Suppressor macrophage treated with lipopolysaccharide for 4 hours (primary cell): ENCODE results near the gene PTPRN2.

Experiments used
- DNase-seq: peaks from one replicate; pipeline ENCODE4 v3.0.0-alpha.2; 2020

PTPRN2 gene

DNA sequence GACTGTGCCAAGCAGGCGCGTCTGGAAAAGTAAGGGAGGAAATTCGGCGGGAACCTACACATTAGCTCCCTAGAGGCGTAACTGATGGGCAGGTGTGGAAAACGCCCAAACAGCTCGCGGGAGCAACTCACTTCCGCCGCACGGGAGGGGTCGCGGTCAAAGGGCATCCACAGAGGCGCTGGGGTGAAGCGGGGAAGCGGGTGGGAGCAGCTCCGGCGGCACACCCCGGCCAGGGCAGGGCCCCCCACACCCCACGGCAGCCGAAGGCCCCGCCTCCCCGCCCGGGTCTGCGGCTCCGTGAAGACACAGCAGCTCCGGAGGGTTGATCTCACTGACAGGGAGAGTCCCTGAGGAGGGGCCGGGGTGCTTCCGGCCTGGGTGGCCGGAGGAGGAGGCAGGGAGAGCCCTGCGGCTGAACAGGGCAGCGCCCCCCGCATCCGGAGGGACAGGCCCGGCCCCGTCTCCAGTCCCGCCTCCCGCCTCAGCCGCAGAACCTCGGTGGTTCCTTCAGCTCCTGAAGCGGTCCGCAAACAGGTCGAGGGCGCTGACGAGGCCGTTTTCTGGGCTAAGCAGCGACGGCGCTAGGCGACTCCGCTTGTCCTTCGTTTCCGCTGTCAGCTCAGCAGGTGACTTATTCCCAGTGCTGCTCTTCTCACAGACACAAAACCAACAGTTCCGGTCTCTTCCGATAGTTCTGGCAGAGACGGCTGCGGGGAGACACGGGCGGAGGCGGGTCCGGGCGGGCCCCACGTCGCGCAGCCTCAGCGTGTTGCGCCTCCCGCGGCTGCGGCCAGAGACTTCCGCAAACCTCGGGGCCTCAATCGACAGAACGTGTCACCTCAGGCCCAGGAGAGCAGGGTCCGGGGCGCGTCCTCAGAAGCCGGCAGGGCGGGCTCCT is 974.7 kb downstream of the PTPRN2 start:
- DNase-seq = peak; percentile 50

DNA sequence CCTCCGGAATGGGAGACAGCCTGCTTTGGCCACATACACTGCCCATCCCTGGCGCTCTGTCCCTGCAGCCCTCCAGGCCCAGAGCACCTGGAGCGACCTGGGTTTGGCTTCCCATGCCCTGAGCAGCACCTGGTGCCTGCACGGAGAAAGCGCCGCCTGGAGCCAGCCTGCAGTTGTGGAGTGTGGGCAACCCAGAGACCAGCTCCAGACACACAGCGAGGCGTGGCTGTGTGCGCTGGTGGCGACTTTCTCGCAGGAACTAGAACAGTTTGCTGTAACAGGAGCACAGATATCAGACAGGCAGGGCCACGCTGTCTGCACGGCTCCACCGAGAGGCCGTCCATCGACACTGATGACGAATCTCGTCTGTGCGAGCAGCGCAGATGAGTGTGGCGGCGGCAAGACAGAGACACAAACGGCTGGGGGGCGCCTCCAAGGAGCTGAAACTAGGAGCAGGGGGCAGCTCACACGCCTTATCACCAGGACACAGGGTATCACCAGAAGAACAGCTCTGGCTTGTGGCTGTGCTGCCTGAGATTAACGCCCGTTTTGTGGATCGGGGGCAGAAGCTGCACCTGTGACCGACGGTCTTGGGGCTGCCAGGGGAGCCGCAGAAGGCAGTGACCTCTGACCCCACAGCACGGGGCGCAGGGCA is 975.5 kb downstream of the PTPRN2 start:
- no peak for DNase-seq

DNA sequence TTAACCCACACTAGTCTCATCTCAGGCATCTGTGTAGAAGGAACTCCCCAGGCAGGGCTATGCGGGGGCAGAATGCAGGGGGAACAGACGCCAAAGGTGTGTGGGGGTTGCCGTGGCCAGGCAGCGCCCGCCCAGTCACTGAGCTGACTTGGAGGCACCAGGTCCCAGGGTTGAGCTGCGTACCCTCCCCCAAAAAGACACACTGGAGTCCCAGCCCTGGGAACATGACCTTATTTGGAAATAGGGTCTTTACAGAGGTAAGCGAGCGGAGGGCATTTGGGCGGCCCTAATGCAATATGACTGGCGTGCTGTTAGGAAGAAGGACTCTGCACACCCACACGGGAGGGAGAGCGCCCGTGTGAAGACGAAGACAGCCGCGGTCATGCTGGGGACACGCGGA is 976.3 kb downstream of the PTPRN2 start:
- DNase-seq = no peak

DNA sequence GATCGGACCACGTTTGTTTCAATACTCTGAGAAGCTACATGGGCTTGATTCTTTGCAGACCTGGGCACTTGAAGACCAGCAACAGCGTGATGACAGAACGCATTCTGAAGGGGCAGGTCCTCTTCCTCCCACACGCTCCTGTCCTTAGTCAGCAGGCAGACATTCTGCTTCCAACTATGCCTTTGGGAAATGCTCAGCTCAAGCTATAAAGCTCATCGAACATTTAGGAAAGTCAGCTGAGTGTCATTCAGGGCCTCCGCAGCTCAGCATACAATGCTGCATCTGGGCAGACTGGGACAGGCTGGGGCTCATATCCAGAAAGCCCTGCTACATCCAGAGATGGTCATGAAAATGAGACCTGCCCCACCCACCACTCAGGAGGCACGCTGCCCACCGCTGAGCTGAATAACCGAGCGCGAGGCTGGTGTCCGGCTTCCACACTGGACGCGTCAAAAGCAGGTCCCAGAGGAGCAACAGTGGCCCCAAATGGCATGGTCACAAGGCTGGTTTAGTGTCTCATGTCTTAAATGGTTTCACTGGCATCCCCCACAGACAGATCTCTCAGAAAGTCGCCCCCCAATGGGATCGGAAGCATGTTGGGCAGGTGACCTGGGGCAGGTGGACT is 976.8 kb downstream of the PTPRN2 start:
- DNase-seq = no peak

DNA sequence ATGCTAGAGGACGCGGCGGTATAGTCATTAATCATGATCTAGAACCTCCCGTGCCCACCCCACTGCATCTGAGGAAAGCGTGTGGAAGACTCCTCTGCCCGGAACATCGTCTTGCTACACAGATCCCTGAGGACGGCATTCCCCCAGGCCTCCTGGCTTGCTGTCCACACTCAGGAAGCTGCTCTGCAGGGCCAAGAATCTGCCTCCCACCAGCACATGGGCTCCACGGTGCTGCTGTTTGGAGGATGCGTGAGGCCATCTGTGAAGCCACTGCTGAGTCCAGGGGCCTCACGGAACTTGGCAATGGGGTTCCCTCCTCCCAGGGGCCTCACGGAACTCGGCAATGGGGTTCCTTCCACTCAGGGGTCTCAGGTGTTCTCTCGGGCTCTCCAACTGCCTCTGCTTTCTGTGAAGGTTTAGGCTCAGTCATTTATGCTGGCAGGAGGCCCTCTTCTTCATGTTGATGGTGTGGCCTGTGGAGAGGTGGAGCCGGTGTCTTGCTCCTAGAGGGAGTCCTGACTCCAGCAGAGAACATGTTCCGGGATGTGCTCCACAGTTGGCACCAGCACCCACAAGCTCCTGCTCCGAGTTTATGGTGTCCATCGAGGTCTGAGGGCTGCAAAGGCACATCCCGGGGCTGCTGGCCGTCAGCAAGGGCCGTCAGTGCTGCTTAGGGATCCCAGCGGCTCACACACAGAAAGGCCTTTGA is 977.5 kb downstream of the PTPRN2 start:
- DNase-seq = no peak

DNA sequence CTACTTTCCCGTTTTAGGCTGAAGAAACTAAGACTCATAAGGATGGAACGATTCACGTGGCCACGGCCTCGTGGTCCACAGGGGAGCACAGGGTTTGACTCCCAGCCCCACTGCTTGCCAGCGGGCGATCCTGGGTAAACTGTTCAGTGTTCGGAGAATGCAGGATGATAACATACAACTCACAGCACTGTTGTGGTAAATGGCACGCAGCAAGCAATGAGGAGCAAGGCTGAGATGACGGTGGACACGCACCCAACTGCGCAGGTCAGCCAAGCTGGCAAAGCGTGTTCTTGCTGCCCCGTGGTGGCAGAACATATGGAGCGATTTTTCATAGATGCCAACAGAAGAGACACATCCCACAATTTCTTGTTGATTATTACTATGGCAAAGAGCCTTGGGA is 978.1 kb downstream of the PTPRN2 start:
- DNase-seq = no peak

DNA sequence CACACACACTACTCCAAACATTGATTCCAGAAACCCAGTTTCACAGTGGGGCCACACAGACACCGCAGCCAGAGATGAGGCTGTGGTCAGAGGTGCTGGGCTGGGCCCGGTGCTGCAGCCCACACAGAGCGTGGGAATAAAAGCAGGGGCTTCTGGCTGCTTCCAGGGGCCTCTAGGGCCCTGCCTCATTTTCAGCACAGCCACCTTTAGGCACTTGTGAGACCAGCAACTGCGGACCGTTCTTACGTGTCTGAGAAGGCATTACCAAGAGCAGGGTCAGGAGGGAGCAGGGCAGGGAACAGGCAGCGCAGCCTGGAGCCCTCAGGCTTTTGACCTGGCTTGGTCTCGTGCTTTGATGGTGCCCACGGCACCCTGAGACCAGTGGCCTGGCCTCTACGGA is 980.4 kb downstream of the PTPRN2 start:
- DNase-seq = no peak

DNA sequence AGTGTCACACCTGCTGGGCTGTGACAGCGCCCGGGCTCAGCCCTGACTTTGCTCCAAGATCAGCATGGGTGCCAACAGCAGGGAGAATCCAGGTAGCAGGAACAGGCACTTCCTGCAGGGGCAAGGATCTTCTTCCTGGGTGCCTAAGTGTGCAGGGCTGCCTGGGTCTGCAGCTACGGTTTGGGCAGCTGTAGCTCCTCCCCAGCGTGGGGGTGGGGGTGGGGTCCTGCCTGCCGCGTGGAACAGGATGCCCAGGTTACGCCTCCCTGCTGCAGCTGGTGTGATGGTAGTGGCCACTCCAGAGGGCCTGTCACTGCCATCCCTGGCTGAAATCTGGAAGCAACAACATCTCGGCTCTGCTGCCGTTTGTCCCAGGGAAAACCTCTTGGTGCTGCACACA is 981.5 kb downstream of the PTPRN2 start:
- no peak for DNase-seq

DNA sequence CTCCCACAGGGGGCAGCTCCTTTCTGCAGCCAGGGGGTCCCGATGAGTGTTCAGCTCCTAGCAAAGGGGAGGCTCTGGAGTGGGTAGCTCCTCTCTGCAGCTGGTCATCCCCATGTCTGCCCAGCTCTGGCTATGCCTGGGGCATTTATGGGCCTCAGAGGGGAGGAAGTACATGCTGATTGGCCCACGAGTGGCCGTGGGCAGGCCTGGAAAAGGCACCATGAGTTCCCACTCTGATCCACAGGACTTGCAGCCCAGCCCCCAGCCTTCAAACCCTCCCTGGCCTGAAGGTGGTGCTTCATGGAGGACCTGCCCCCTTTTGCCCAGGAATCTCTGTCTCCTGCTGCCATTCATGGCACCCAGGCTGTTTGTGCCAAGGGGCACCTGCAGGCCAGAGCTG is 982.0 kb downstream of the PTPRN2 start:
- DNase-seq = no peak

DNA sequence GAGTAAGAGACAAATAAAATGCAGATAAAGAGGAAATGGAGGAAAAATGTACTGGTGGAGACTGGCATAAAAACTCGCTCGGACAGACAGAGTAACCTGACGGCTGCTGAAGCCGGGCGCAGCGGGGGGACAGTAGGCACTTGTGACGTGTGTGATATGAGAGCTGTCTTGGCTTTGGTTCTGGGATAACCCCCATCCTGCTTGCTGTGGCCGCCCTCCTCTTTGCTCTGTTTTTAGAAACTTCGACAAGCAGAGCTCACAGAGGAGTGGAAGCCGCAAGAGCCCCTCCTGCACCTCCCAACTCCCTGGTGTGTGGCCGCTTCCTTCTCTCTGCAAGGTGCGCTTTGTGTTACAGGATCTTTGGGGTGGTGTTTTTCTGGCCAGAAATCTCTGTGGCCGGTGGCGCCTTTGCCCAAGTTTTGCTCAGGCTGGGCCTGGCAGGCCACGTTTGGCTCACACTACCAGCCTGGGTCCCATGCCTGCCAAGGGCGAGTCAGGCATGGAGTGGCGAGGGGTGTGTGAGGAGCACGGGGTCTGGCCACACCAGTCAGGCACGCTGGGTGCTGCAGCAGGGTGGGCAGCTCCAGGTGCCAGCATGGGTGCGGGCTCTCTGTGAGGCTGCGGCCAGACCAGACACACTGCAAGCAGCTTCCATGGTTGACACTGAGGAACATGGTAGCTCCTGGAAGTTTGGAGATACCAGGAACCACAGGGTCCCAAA is 982.8 kb downstream of the PTPRN2 start:
- no peak for DNase-seq

DNA sequence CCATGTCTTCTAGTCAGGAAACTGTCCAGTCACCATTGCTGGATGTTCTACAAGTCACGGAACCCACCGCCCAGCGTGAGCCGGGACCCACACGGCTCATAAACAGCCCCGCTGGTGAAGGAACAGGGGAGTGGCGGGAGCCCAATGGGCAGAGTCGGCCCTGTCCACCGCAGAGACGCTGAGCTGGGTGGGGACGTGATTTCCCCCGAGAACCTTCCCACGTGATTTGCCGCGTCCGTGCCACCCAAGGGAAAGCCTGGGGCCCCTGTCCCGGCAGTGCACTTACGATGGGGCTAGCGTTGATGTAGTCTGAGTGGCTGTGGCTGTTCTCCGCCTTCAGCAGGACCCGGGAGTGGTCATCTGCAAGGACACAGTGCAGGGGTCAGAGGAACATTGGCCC is 983.9 kb downstream of the PTPRN2 start:
- DNase-seq = no peak

DNA sequence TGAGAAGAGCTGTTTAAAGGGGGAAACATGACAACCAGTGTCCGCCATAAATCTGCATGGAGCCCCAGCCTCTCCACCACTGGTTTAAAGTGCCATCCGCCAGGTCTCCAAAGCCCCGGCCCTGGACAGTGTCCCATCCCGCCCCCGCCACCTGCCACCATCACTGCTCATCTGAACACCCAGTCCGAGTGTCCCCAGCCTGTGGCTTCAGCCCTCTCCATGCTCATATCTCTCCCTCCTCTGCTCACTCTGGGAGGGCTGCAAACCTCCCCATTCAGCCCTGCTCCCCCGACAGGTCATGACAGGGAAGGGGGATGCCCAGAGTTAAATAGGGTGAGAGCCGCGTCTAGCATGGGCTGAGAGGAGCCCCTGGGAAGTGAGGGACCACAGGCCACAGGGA is 984.6 kb downstream of the PTPRN2 start:
- no peak for DNase-seq

DNA sequence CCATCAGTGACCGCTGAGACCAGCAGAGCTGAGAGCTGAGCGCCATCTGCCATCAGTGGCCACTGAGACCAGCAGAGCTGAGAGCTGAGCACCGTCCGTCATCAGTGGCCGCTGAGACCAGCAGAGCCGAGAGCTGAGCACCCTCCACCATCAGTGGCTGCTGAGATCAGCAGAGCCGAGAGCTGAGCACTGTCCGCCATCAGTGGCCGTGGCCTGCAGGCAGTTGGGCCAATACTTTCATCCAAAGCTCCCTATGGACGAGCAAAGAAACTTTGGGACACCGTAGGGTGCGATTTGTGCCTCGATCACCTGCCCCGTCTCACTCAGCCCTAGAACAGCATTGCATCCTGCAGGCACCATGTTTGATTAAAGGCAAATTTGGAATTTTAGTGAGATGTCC is 985.0 kb downstream of the PTPRN2 start:
- DNase-seq = no peak

DNA sequence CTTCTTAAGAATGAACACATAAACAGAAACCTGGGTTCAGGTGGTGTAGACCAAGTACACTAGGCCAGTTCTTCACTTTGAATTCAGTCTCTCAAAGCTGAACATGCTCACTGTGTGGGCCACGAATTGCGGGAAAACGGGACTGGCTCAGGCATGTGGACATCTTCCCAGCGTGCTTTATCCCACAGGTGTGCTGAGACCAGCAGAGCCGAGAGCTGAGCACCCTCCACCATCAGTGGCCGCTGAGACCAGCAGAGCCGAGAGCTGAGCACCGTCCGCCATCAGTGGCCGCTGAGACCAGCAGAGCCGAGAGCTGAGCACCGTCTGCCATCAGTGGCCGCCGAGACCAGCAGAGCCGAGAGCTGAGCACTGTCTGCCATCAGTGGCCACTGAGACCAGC is 985.5 kb downstream of the PTPRN2 start:
- no peak for DNase-seq

DNA sequence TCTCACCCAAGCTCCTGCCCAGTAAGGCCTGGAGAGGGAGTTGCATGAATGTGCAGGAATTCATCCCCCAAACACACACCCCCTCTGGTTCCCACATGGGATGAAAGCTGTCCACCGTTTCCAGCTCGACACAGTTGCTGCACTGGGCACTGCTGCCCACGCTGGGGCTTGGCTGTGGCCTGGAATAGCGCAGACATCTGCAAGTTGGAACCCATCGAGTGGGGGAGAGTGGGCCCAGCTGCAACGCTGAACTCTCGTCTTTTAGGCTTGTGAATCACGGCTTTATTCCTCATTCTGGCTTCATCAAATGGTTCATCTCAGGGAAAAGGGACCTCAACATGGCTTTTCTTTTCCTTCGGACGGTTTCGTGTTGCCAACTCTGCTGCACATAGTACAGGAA is 986.1 kb downstream of the PTPRN2 start:
- no peak for DNase-seq

DNA sequence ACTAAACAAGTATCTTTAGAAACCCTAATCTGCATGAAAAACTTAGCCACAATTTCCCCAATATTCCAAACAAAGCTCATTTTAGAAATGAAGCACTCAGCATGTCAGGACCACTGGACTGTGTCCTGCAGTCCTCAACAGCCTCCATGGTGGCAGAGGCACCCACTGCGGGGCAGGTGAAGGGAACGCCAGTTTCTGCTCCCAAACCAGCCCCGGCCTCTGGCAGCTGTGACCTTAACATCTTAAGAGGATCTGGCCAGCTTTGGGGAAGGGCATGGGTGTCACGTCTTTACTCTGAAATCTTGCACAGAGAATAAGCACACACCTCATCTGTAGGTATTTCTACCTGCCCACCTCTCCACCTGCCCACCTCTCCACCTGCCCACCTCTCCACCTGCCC is 988.1 kb downstream of the PTPRN2 start:
- no peak for DNase-seq

DNA sequence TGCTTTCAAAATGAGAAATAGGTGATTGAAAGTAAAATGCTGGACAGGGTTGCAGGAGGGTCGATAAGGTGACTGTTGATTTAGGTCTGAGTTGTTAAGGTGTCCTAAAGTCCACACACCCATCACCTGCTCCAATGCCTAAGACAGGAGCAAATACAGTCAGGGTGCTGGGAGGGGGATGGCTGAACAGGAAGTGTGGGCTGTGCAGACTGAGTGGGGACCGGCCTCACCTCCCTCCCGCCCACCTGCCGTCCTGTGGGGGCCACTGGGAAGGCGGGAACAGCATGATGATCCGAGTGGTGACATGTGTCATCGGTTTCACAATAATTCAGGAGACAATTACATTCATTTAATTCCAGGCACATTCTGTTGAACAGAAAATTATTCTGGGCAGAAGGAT is 990.1 kb downstream of the PTPRN2 start:
- no peak for DNase-seq

DNA sequence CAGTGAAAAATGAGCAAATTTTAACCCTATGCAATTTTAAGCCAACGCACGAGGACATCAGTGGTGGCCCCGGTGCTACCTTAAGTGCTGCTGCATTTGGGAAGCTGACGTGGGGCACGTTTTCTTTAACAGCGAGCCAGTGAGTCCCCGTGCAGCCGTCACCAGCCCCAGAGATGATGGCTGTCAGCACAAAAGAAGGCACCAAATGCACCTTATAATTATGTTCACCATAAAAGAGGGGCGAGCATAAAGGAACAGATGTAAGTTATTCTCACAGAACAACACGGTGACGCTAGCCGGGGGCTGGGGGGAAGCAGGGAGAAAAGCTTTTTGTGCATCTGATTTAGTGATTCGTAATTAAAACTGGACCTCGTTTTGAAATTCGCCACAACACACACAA is 990.7 kb downstream of the PTPRN2 start:
- no peak for DNase-seq

DNA sequence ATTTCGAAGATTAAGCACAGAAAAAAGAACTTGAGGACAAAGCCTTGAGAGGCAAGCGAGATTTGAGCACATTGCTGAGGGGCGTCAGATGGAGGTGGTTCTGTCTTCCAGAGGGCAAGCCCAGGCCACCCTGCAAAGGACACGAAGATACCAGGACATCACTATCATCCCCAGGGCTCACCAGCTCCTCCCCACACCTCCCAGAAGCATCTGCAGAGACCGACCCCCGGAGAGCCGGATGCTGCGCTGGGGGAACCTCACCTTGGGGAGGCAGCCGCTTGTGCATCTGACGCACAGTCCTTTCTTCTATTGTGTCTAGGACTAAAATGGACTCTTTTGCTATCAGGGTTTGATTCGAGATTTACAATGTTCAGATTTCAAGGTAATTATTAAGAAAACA is 991.2 kb downstream of the PTPRN2 start:
- DNase-seq = no peak

DNA sequence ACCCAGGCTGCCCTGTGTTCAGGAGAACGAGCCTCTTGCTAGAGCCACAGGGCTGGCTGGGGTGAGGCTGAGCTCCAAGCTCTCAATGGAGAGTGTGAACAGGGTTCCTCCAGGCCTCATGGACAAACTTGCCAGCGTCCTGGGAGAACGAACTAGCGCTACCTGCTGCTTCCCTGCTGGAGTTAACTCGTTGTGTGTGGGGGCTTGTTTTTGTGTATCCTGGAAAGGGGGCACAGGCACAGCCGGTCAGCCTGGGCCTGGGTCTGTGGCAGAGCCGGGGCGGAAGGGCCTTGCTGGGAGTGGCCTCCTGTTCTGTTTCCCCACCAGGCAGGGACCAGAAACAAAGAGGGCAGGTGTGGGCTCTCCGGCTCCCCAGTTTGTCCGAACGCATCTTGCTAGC is 991.6 kb downstream of the PTPRN2 start:
- no peak for DNase-seq

DNA sequence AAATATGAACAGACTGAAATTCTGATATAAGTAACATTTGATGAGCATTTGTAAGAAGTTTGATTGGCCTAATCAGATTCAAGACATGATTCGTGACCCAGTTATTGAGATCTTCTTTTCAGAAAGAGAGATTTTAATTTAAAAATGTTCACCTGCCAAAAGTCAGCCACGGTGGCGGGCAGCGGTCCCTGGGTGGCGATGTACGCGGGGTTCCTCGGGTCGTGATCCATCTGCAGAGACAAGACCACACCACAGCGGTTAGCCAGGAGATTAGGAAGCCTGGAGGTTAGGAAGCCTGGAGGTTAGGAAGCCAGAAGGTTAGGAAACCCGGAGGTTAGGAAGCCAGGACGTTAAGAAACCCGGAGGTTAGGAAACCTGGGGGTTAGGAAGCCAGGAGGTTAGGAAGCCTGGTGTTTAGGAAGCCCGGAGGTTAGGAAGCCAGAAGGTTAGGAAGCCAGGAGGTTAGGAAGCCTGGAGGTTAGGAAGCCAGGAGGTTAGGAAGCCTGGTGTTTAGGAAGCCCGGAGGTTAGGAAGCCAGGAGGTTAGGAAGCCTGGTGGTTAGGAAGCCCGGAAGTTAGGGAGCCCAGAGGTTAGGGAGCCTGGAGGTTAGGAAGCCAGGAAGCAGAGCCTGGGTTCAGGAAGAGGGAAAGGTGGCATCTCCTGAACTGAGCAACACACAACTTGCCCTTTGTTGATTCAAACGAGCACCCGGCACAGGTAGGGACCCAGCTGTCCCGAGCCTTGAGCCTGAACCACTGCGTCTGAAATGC is 992.4 kb downstream of the PTPRN2 start:
- no peak for DNase-seq

DNA sequence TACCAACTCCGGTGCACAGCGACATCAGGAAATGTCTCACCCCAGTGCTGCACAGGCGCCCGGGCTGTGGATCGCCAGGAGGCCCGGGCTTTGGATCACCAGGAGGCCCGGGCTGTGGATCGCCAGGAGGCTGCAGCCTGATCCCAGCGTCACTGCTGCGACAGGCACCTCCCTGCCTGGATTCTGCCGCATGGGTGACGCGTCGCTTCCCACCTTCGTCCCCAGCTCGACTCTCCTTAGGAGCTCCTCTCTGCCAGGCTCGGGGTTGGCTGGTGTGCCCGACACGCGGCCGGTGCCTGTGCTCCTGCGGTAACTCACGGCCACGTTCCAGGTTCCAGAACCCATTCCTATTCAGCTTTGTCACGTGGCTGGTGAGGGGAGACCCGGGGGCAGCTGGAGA is 993.3 kb downstream of the PTPRN2 start:
- DNase-seq = no peak
